ENCODE measurements around the gene MACROD2.

Gene MACROD2

GRCh38 chr20:15033891-15034290, 1038.6 kb downstream of the MACROD2 start:
- no peak overlapping the region for H3K27ac Mint-ChIP-seq
- H3K9me3 Mint-ChIP-seq: no peaks in the 10 kb centered on the region
- H3K4me3 Mint-ChIP-seq: no peak overlapping the region
- ATAC-seq (ENCODE audit: low read depth): no peak
- DNase-seq (ENCODE audit: low spot score in 2 of 2): no peak
- H3K36me3 Mint-ChIP-seq: no peaks in the 10 kb centered on the region
- no peaks in the 10 kb centered on the region for H3K4me1 Mint-ChIP-seq
- H3K27me3 Mint-ChIP-seq: peaks cover 1% of the 10 kb centered on the region

- Mint-ChIP-seq H3K27ac (no peak overlapping the region), H3K36me3 (no peaks in the 10 kb centered on the region), H3K4me1 (no peaks in the 10 kb centered on the region), H3K27me3 (no peaks in the 10 kb centered on the region), H3K9me3 (no peaks in the 10 kb centered on the region), H3K4me3 (no peak overlapping the region)
- ATAC-seq (ENCODE audit: low read depth) (no peak), DNase-seq (ENCODE audit: low spot score in 2 of 2) (no peak)
Measured at GRCh38 chr20:15036948-15037347, 1041.6 kb downstream of the MACROD2 start.

- Mint-ChIP-seq H3K36me3 (no peaks in the 10 kb centered on the region), H3K27ac (no peak overlapping the region)
- no peak for ATAC-seq (ENCODE audit: low read depth)
Measured at GRCh38 chr20:15039088-15039752, 1043.9 kb downstream of the MACROD2 start.

DNA sequence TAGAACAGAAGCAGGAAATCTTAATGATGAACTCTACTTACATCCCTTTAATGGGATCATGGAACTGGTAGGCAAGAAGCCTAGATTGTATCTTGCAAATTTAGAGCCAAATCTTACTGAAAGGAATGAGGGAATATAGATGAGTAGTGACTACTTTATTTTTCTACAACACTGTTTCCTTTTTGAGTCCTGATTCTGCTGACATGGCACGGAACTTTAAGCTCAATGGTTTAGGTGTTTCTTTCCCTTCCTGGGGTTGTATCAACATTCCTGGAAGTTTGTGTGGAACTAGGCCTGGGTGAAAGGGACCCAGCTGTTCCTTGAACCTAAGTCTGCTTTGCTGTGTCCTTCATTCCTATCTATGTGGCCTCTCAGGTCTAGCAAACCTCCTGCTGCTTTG, 1047.4 kb downstream of the MACROD2 start:
- DNase-seq (ENCODE audit: low spot score in 2 of 2) (no peak), ATAC-seq (ENCODE audit: low read depth) (no peak)
- H3K4me1 Mint-ChIP-seq: no peaks in the 10 kb centered on the region
- H3K9me3 Mint-ChIP-seq: no peaks in the 10 kb centered on the region
- no peak overlapping the region for H3K4me3 Mint-ChIP-seq
- H3K27ac Mint-ChIP-seq: no peak overlapping the region
- H3K27me3 Mint-ChIP-seq: no peaks in the 10 kb centered on the region
- no peaks in the 10 kb centered on the region for H3K36me3 Mint-ChIP-seq

More at GRCh38 chr20:15039088-15039752, 1043.9 kb downstream of the MACROD2 start:
- DNase-seq (ENCODE audit: low spot score in 2 of 2): no peak
- Mint-ChIP-seq H3K9me3 (no peaks in the 10 kb centered on the region), H3K4me3 (no peak overlapping the region), H3K4me1 (no peaks in the 10 kb centered on the region), H3K27me3 (no peaks in the 10 kb centered on the region)

- H3K27me3 Mint-ChIP-seq: no peaks in the 10 kb centered on the region
- H3K9me3 Mint-ChIP-seq: no peaks in the 10 kb centered on the region
- H3K4me3 Mint-ChIP-seq: no peak overlapping the region
- DNase-seq (ENCODE audit: low spot score in 2 of 2): no peak
- H3K4me1 Mint-ChIP-seq: no peaks in the 10 kb centered on the region
- no peak overlapping the region for H3K27ac Mint-ChIP-seq
- ATAC-seq (ENCODE audit: low read depth): no peak
- no peaks in the 10 kb centered on the region for H3K36me3 Mint-ChIP-seq
Measured at GRCh38 chr20:15045246-15045645, 1049.9 kb downstream of the MACROD2 start.

- H3K27ac Mint-ChIP-seq: no peak overlapping the region
- DNase-seq (ENCODE audit: low spot score in 2 of 2): no peak
Measured at GRCh38 chr20:15047042-15047441, 1051.7 kb downstream of the MACROD2 start.

GRCh38 chr20:15047601-15048000, 1052.3 kb downstream of the MACROD2 start:
- H3K27ac Mint-ChIP-seq: no peak overlapping the region
- peaks cover 2% of the 10 kb centered on the region for H3K27me3 Mint-ChIP-seq

More at GRCh38 chr20:15047042-15047441, 1051.7 kb downstream of the MACROD2 start:
- H3K36me3 Mint-ChIP-seq: no peaks in the 10 kb centered on the region
- ATAC-seq (ENCODE audit: low read depth): no peak
- H3K9me3 Mint-ChIP-seq: no peaks in the 10 kb centered on the region
- no peaks in the 10 kb centered on the region for H3K4me1 Mint-ChIP-seq
- no peak overlapping the region for H3K4me3 Mint-ChIP-seq
- peaks cover 2% of the 10 kb centered on the region for H3K27me3 Mint-ChIP-seq

GRCh38 chr20:15056246-15056645, 1060.9 kb downstream of the MACROD2 start:
- H3K9me3 Mint-ChIP-seq: peaks cover 2% of the 10 kb centered on the region
- no peak overlapping the region for H3K4me3 Mint-ChIP-seq
- H3K4me1 Mint-ChIP-seq: no peaks in the 10 kb centered on the region
- peaks cover 4% of the 10 kb centered on the region for H3K27me3 Mint-ChIP-seq
- H3K27ac Mint-ChIP-seq: no peak overlapping the region
- H3K36me3 Mint-ChIP-seq: no peaks in the 10 kb centered on the region
- ATAC-seq (ENCODE audit: low read depth) (no peak), DNase-seq (ENCODE audit: low spot score in 2 of 2) (no peak)

More at GRCh38 chr20:15047601-15048000, 1052.3 kb downstream of the MACROD2 start:
- ATAC-seq (ENCODE audit: low read depth): no peak
- Mint-ChIP-seq H3K36me3 (no peaks in the 10 kb centered on the region), H3K4me3 (no peak overlapping the region), H3K4me1 (no peaks in the 10 kb centered on the region), H3K9me3 (no peaks in the 10 kb centered on the region)
- no peak for DNase-seq (ENCODE audit: low spot score in 2 of 2)

- no peaks in the 10 kb centered on the region for H3K9me3 Mint-ChIP-seq
- no peaks in the 10 kb centered on the region for H3K36me3 Mint-ChIP-seq
- no peaks in the 10 kb centered on the region for H3K4me1 Mint-ChIP-seq
- H3K4me3 Mint-ChIP-seq: no peak overlapping the region
- H3K27ac Mint-ChIP-seq: no peak overlapping the region
- peaks cover 3% of the 10 kb centered on the region for H3K27me3 Mint-ChIP-seq
- ATAC-seq (ENCODE audit: low read depth) (no peak), DNase-seq (ENCODE audit: low spot score in 2 of 2) (no peak)
Measured at GRCh38 chr20:15058841-15059240, 1063.5 kb downstream of the MACROD2 start.

GRCh38 chr20:15059438-15059837, 1064.1 kb downstream of the MACROD2 start:
- Mint-ChIP-seq H3K36me3 (no peaks in the 10 kb centered on the region), H3K4me3 (no peak overlapping the region), H3K27ac (no peak overlapping the region), H3K4me1 (no peaks in the 10 kb centered on the region), H3K9me3 (no peaks in the 10 kb centered on the region), H3K27me3 (peaks cover 3% of the 10 kb centered on the region)
- DNase-seq (ENCODE audit: low spot score in 2 of 2): no peak
- ATAC-seq (ENCODE audit: low read depth): no peak

GRCh38 chr20:15060265-15061060, 1065.1 kb downstream of the MACROD2 start:
- Mint-ChIP-seq H3K4me1 (no peaks in the 10 kb centered on the region), H3K36me3 (no peaks in the 10 kb centered on the region), H3K27ac (no peak overlapping the region), H3K4me3 (no peak overlapping the region), H3K27me3 (peaks cover 3% of the 10 kb centered on the region), H3K9me3 (no peaks in the 10 kb centered on the region)
- no peak for ATAC-seq (ENCODE audit: low read depth)
- DNase-seq (ENCODE audit: low spot score in 2 of 2): no peak

- Mint-ChIP-seq H3K4me1 (no peaks in the 10 kb centered on the region), H3K36me3 (no peaks in the 10 kb centered on the region), H3K27ac (no peak overlapping the region), H3K4me3 (no peak overlapping the region), H3K9me3 (no peaks in the 10 kb centered on the region), H3K27me3 (peaks cover 3% of the 10 kb centered on the region)
- ATAC-seq (ENCODE audit: low read depth) (no peak), DNase-seq (ENCODE audit: low spot score in 2 of 2) (no peak)
Measured at GRCh38 chr20:15061061-15061430, 1065.7 kb downstream of the MACROD2 start.

- ATAC-seq (ENCODE audit: low read depth) (no peak), DNase-seq (ENCODE audit: low spot score in 2 of 2) (no peak)
- Mint-ChIP-seq H3K4me1 (no peaks in the 10 kb centered on the region), H3K27ac (no peak overlapping the region), H3K27me3 (peaks cover 3% of the 10 kb centered on the region), H3K4me3 (no peak overlapping the region), H3K9me3 (no peaks in the 10 kb centered on the region), H3K36me3 (no peaks in the 10 kb centered on the region)
Measured at GRCh38 chr20:15061955-15062354, 1066.6 kb downstream of the MACROD2 start.

DNA sequence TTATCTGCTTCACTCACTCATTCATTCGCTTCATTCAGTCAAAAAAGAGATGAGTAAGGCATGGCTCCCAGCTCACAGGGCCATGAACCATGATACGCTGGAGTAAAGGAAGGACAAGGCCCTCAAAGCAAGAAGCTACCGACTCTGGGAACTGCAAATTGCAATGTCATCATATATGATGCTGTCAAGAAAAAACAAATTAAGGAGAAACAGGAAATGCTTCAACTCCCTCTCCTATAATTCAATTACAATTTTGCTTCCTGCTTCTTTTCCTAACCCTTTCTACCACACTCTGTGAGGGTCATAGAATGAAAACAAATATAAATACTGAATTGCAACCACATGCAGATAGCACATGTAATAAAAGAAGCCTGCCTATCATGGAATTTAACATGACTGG, 1067.8 kb downstream of the MACROD2 start:
- ATAC-seq (ENCODE audit: low read depth): no peak
- Mint-ChIP-seq H3K36me3 (no peaks in the 10 kb centered on the region), H3K4me3 (no peak overlapping the region), H3K27me3 (peaks cover 3% of the 10 kb centered on the region), H3K9me3 (no peaks in the 10 kb centered on the region), H3K27ac (no peak overlapping the region), H3K4me1 (no peaks in the 10 kb centered on the region)
- DNase-seq (ENCODE audit: low spot score in 2 of 2): no peak

DNA sequence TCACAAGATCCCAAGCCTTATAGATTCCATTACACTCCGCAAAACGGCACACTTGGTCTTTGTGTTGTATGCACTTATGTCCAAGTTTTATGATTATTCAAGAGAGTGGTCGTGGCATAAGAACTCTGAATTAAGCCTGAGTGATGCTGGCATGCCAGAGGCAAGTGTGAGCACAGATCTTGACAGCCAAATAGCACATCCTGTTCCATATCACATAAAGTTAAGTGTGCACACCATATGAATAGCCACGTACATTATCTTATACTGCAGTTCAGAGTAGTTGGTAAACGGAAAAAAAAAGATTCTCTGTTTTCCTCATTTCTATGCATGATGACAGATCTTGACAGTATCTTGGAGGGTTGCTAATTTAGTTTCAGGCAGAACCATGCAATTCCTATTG, 1069.4 kb downstream of the MACROD2 start:
- H3K27ac Mint-ChIP-seq: no peak overlapping the region
- H3K27me3 Mint-ChIP-seq: peaks cover 3% of the 10 kb centered on the region
- no peak for ATAC-seq (ENCODE audit: low read depth)

More for the DNA sequence above, 1069.4 kb downstream of the MACROD2 start:
- no peaks in the 10 kb centered on the region for H3K4me1 Mint-ChIP-seq
- H3K4me3 Mint-ChIP-seq: no peak overlapping the region
- no peaks in the 10 kb centered on the region for H3K36me3 Mint-ChIP-seq
- no peak for DNase-seq (ENCODE audit: low spot score in 2 of 2)
- H3K9me3 Mint-ChIP-seq: peaks cover 2% of the 10 kb centered on the region
